VCaP (cell line): ENCODE measurements around the gene GATA5.
A peak's percentile ranks its signal among the peaks of the same experiment; 100 is the strongest.

ENCODE experiments used
- H3K27ac ChIP-seq: fragments of 450-650 bp; 2 replicates; pipeline ENCODE4 v1.5.1; 2017
- CTCF ChIP-seq: fragments of 450-650 bp; conservative IDR thresholded peaks from 2 replicates; pipeline ENCODE4 v1.5.1; 2017; ENCODE audit warnings: mild to moderate bottlenecking, moderate library complexity

GATA5 gene

GRCh38 chr20:62461157-62461556 is 14.6 kb downstream of the GATA5 start:
- no peak for TF ChIP-seq CTCF
- peak overlapping the region; percentile 20; the same call in 1 of the 2 replicates for H3K27ac ChIP-seq

- H3K27ac ChIP-seq, result peak overlapping the region; percentile 20; the same call in 1 of the 2 replicates
- no peak for TF ChIP-seq CTCF
Observed at GRCh38 chr20:62460678-62461077, 15.1 kb downstream of the GATA5 start.

GRCh38 chr20:62459488-62459887 is 16.3 kb downstream of the GATA5 start:
- no peak for TF ChIP-seq CTCF
- no peak overlapping the region for H3K27ac ChIP-seq

GRCh38 chr20:62458275-62459251 is 17.2 kb downstream of the GATA5 start:
- no peak for TF ChIP-seq CTCF
- no peak overlapping the region for H3K27ac ChIP-seq

- no peak overlapping the region for H3K27ac ChIP-seq
- no peak for TF ChIP-seq CTCF
Observed at GRCh38 chr20:62457831-62458230, 18.0 kb downstream of the GATA5 start.

GRCh38 chr20:62457098-62457497 is 18.7 kb downstream of the GATA5 start:
- no peak for TF ChIP-seq CTCF
- H3K27ac ChIP-seq, result no peak overlapping the region

GRCh38 chr20:62455929-62456328 is 19.9 kb downstream of the GATA5 start:
- no peak overlapping the region for H3K27ac ChIP-seq
- no peak for TF ChIP-seq CTCF
